Measurements from ENCODE around the gene RPAP3. TPM values are rescaled to one million over a fixed set of nuclear protein-coding genes. Genes with fewer than 3 reads are reported as not detected.

RPAP3 gene
- total RNA-seq, 2 donors from 2014 or later: 12.2 to 14.3 TPM

DNA sequence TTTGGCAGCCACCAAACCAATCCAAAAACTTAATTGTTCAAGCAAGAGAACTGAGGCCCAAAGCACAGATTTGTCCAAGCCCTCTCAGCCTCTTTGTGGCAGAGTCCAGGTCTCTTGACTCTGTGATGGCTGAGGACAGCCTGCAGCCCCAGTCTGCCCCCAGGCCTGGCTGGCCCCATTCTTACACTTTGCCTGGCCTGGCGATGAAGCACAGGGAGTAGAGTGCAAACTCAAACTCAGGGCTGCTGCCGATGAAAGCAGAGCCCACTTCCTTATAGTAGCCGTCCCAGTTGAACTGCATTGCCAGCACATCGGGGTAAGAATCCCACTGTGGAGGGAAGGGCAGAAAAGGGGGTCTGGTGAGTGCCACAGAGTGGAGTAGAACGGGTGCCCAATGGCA lies 5.6 kb upstream of the RPAP3 start:
- Histone ChIP-seq H3K36me3 (no peaks in the 10 kb centered on the region), H3K27me3 (no peaks in the 10 kb centered on the region), H3K4me3 (no peak overlapping the region), H3K4me1 (peaks cover 0 to 25% of the 10 kb centered on the region in 2 donors), H3K27ac (no peak overlapping the region), H3K9me3 (no peaks in the 10 kb centered on the region)
- no peak for DNase-seq (ENCODE audit: low spot score)
- TF ChIP-seq, protein P1, sequence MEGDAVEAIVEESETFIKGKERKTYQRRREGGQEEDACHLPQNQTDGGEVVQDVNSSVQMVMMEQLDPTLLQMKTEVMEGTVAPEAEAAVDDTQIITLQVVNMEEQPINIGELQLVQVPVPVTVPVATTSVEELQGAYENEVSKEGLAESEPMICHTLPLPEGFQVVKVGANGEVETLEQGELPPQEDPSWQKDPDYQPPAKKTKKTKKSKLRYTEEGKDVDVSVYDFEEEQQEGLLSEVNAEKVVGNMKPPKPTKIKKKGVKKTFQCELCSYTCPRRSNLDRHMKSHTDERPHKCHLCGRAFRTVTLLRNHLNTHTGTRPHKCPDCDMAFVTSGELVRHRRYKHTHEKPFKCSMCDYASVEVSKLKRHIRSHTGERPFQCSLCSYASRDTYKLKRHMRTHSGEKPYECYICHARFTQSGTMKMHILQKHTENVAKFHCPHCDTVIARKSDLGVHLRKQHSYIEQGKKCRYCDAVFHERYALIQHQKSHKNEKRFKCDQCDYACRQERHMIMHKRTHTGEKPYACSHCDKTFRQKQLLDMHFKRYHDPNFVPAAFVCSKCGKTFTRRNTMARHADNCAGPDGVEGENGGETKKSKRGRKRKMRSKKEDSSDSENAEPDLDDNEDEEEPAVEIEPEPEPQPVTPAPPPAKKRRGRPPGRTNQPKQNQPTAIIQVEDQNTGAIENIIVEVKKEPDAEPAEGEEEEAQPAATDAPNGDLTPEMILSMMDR (IDR thresholded peaks at IDR 0.05): no peak

DNA sequence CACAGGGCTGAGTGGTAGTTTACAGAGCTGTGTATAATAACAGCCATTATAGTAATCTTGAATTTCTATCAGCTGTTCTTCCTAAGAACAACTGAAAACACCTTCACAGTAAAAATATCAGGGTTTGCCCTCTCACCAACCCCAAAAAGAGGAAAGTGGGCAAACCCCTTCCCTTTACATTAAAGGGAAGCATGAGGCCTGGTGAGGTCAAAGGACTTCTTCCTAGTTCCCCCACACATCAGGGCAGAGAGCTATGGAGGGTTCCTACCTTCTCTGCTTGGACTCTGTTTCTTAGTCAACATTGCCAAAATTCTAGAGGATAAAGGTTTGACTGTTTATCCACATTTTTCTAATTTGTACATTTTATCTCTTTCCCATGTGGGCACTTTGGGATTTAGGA lies 4.4 kb upstream of the RPAP3 start:
- TF ChIP-seq, protein P1 (IDR thresholded peaks at IDR 0.05): no peak
- Histone ChIP-seq H3K36me3 (no peaks in the 10 kb centered on the region), H3K27me3 (no peaks in the 10 kb centered on the region), H3K27ac (no peak overlapping the region), H3K4me1 (peaks cover 0 to 13% of the 10 kb centered on the region in 2 donors), H3K9me3 (no peaks in the 10 kb centered on the region), H3K4me3 (no peak overlapping the region)
- DNase-seq (ENCODE audit: low spot score): no peak

DNA sequence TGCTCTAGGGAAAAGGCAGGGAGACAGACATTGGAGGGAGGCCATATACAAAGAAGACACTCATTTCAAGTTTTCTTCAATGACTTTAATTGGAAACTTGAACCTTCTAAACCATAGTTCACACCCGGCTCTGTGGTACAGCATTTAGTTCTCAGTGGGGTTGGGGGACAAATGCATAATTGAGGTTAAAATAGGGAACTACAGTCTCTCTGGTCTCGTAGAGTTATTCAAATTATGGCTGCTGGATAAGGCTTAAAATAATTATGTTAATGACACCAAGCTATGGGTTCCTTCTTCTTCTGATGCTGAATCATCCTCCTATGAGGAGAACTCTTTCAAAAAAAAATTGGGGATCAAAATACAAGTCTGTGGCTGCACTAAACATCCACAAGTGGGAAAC lies 3.8 kb upstream of the RPAP3 start:
- H3K27me3 ChIP-seq: no peaks in the 10 kb centered on the region
- no peak overlapping the region for H3K4me3 ChIP-seq
- no peaks in the 10 kb centered on the region for H3K36me3 ChIP-seq
- no peaks in the 10 kb centered on the region for H3K9me3 ChIP-seq
- no peak overlapping the region for H3K27ac ChIP-seq
- TF ChIP-seq, protein P1 (IDR thresholded peaks at IDR 0.05): no peak
- peaks cover 0 to 13% of the 10 kb centered on the region in 2 donors for H3K4me1 ChIP-seq
- no peak for DNase-seq (ENCODE audit: low spot score)

DNA sequence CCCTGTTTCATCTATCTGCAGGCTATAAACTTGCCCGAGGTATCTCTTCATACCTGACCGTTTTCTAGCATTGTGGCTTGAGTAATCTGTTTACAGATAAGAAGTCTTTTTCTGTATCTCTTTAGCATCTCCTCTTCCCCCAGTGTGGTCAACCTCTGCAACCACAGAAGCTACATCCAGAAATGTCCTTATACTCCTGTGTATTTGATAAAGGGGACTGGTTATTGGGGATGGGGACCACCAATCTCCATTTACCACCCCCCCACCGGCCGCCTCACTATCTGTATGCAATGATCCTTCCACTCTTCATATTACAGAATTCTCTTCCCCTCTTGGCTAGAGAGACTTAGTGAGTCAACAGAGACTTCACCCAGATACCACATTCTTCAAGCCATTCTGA lies 3.4 kb upstream of the RPAP3 start:
- Histone ChIP-seq H3K4me3 (no peak overlapping the region), H3K27ac (no peak overlapping the region), H3K4me1 (peaks cover 0 to 12% of the 10 kb centered on the region in 2 donors), H3K9me3 (no peaks in the 10 kb centered on the region), H3K36me3 (no peaks in the 10 kb centered on the region), H3K27me3 (no peaks in the 10 kb centered on the region)
- no peak for DNase-seq (ENCODE audit: low spot score)
- TF ChIP-seq, protein P1 (IDR thresholded peaks at IDR 0.05): no peak

DNA sequence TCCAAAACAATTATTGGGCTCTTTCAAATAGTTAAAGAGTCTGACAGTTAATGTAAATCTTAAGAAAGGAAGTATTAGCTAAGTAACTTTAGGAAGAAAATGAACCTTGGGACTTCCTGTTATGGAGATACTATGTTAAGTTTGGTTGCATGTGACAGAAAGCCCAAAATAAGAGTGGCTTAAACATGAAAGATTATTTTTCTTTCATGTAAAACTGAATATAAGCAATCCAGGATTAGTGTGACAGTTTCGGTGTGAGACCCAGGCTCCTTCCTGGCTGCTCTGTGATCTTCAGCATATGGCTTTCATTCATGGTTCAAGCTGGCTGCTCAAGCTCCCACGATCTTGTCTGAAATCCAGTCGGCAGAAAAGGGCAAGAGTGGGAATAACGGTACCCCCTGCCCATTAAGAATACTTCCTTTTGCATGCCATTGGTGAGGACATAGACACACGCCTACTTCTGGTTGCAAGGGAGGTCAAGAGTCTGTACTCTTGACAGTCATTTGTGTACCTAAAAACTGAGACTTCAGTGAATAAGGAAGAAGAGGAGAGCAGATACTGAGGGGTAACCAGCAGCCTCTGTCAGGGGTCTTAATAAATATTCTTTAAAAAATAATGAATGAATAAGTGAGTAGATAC lies 2.2 kb upstream of the RPAP3 start:
- H3K4me3 ChIP-seq: no peak overlapping the region
- H3K9me3 ChIP-seq: no peaks in the 10 kb centered on the region
- DNase-seq (ENCODE audit: low spot score): no peak
- H3K27ac ChIP-seq: no peak overlapping the region
- peaks cover 0 to 12% of the 10 kb centered on the region in 2 donors for H3K4me1 ChIP-seq
- no peaks in the 10 kb centered on the region for H3K36me3 ChIP-seq
- TF ChIP-seq, protein P1 (IDR thresholded peaks at IDR 0.05): no peak
- no peaks in the 10 kb centered on the region for H3K27me3 ChIP-seq

DNA sequence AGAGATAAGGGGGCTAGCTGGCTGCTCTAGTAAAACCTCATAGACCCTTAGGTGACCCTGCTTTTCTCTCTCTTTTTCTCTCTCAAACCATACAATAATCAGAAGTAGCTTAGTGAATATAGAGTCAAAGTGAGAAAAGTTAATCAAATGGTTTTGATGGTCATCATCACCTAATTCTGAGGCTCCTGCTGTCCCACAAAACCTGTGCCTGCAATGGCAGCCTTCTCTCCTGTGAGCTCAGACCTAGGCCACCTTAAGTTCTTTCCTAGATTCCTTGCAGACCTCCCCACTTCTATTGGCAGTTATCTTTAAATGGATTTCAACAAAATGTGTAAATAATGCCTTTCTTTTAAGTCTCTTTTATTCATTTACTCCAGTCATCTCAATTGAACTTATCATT lies 1.5 kb upstream of the RPAP3 start:
- Histone ChIP-seq H3K27me3 (no peaks in the 10 kb centered on the region), H3K27ac (no peak overlapping the region), H3K4me1 (peaks cover 0 to 12% of the 10 kb centered on the region in 2 donors), H3K36me3 (no peaks in the 10 kb centered on the region), H3K9me3 (no peaks in the 10 kb centered on the region), H3K4me3 (no peak overlapping the region)
- DNase-seq (ENCODE audit: low spot score): no peak
- TF ChIP-seq, protein P1 (IDR thresholded peaks at IDR 0.05): no peak
